ENCODE data around the gene LPCAT1. TPM values are rescaled to one million over a fixed set of nuclear protein-coding genes. Genes with fewer than 3 reads are reported as not detected.

LPCAT1 gene
- total and polyA plus RNA-seq, 2 donors (not counting 3 experiments of a cell fraction or from before 2014, with no cell fraction given): 28.9 to 57.2 TPM

- Histone ChIP-seq H4K20me1 (replicated peaks; ENCODE audit: control insufficient read depth, extremely low read depth, insufficient read depth, low read length) (peaks cover 2% of the 10 kb centered on the region), H2AFZ (ENCODE audit: low read depth, low read length) (no peak overlapping the region), H3K9ac (replicated peaks; ENCODE audit: extremely low read depth, insufficient read depth, low read length) (no peak overlapping the region), H3K9me3 (replicated peaks; ENCODE audit: control insufficient read depth, insufficient read depth, low read length) (no peaks in the 10 kb centered on the region), H3K9me1 (replicated peaks; ENCODE audit: control insufficient read depth, extremely low read depth, insufficient read depth, low read length) (no peaks in the 10 kb centered on the region), H3K36me3 (ENCODE audit: control insufficient read depth in 2 of 2, extremely low read depth in 1 of 2, insufficient read depth in 2 of 2, low read length in 2 of 2) (peaks cover 0 to 15% of the 10 kb centered on the region in 2 experiments), H3K27me3 (ENCODE audit: control insufficient read depth in 2 of 2, insufficient read depth in 2 of 2, low read length in 2 of 2) (no peaks in the 10 kb centered on the region), H3K4me1 (ENCODE audit: control insufficient read depth, extremely low read depth, insufficient read depth, low read length) (no peaks in the 10 kb centered on the region), H3K4me2 (ENCODE audit: insufficient read depth, low read length) (no peak overlapping the region), H3K27ac (ENCODE audit: insufficient read depth, low read depth, low read length) (no peak overlapping the region), H3K79me2 (ENCODE audit: control insufficient read depth, insufficient read depth, low read length) (peaks cover 87% of the 10 kb centered on the region), H3K4me3 (replicated peaks in 1 of 3; ENCODE audit: insufficient read depth in 1 of 3, low read depth in 1 of 3, low read length in 3 of 3) (no peak overlapping the region)
- ChIA-PET POLR2A (no interaction called here), CTCF (no interaction called here)
- FAIRE-seq: no peak
- intact Hi-C loops (cut with micrococcal nuclease): no loop called here
- no TSS peak for BruUV-seq (replicated peaks)
- dilution Hi-C loops (cut with MboI; ENCODE audit: extremely low pct_ligation_motif_present, low sequenced_read_pairs): no loop called here
- TF ChIP-seq FOS (IDR thresholded peaks at IDR 0.05; ENCODE audit: borderline replicate concordance, insufficient read depth, low read length) (no peak), MYC (IDR thresholded peaks at IDR 0.05; ENCODE audit: low read depth, low read length) (no peak), JUN (IDR thresholded peaks at IDR 0.05; ENCODE audit: borderline replicate concordance, insufficient read depth, insufficient read length, low read depth) (no peak), GATA2 (IDR thresholded peaks at IDR 0.05; ENCODE audit: insufficient read depth, insufficient read length, low read depth, low read length) (no peak), MAX (IDR thresholded peaks at IDR 0.05; ENCODE audit: insufficient read depth, insufficient read length) (no peak), EZH2 (IDR thresholded peaks at IDR 0.05; ENCODE audit: borderline replicate concordance, low read depth, low read length, severe bottlenecking) (no peak), POLR2A (IDR thresholded peaks at IDR 0.05; ENCODE audit: low read depth, low read length) (no peak), CTCF (IDR thresholded peaks at IDR 0.05; ENCODE audit: extremely low read depth in 1 of 2, insufficient read depth in 1 of 2, low read depth in 1 of 2, low read length in 2 of 2) (no peak), POLR2AphosphoS5 (IDR thresholded peaks at IDR 0.05; ENCODE audit: insufficient read depth, low read depth, low read length) (no peak)
- DNase-seq (ENCODE audit: low read depth, low spot score): no peak
Observed at GRCh38 chr5:1510151-1510561, 13.6 kb downstream of the LPCAT1 start.
